PC-3 (cell line): ENCODE measurements around the gene TMEM17.

Source experiments
- EZH2 ChIP-seq: fragments of 300-600 bp; sonication (generic); IDR thresholded peaks from one replicate; pipeline ENCODE4 v1.6.1; 2017; ENCODE audit warnings: antibody characterized with exemption, mild to moderate bottlenecking, low read length; ENCODE audit not compliant: unreplicated experiment
- TF ChIP-seq, protein P1 (sequence below): fragments of 300-600 bp; sonication (generic); conservative IDR thresholded peaks from 2 replicates; pipeline ENCODE4 v1.5.1; 2017; ENCODE audit warnings: antibody characterized with exemption, low read depth, mild to moderate bottlenecking, low read length

DNA sequence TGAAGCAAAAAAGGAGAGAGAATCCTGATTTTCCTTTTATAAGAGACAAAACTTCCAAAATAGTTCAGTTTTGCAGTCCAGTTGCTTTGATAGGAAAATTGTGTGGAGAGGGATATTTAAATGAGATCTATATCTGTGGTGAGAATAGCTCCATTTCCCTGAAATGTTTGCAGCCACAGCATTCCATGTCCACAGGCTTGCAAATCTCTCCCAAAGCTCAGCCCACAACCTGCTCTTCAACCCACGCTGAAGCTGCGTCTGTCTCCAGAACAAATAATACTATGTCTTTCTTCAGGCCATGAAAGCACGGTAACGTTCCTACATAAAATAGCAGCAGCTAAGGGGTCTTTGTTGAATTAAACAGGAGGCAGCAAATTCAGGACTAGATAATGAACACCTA lies 31.8 kb downstream of the TMEM17 start:
- no peak for TF ChIP-seq EZH2
- TF ChIP-seq, protein P1, sequence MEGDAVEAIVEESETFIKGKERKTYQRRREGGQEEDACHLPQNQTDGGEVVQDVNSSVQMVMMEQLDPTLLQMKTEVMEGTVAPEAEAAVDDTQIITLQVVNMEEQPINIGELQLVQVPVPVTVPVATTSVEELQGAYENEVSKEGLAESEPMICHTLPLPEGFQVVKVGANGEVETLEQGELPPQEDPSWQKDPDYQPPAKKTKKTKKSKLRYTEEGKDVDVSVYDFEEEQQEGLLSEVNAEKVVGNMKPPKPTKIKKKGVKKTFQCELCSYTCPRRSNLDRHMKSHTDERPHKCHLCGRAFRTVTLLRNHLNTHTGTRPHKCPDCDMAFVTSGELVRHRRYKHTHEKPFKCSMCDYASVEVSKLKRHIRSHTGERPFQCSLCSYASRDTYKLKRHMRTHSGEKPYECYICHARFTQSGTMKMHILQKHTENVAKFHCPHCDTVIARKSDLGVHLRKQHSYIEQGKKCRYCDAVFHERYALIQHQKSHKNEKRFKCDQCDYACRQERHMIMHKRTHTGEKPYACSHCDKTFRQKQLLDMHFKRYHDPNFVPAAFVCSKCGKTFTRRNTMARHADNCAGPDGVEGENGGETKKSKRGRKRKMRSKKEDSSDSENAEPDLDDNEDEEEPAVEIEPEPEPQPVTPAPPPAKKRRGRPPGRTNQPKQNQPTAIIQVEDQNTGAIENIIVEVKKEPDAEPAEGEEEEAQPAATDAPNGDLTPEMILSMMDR = no peak
